ENCODE measurements around the gene CFAP119. TPM values are rescaled to one million over a fixed set of nuclear protein-coding genes. Genes with fewer than 3 reads are reported as not detected.

The CFAP119 gene
- total and polyA plus RNA-seq, 9 of the 15 experiments (the other 6 are each of a cell fraction or from before 2014, with no cell fraction given) = 5.5 to 33.7 (median 9.6) TPM

GRCh38 chr16:30775392-30776188, 13.7 kb upstream of the CFAP119 start (continued):
- TF ChIP-seq CREB3 (tag; conservative IDR thresholded peaks at IDR 0.05; ENCODE audit: low read depth) = no peak
- TF ChIP-seq ILK (tag; IDR thresholded peaks at IDR 0.05; ENCODE audit: borderline replicate concordance, low read depth) = no peak
- TF ChIP-seq MBD1 (CRISPR knock-in tag; IDR thresholded peaks at IDR 0.05) = no peak
- TF ChIP-seq CBX1 (IDR thresholded peaks at IDR 0.05; ENCODE audit: low read depth) = peak; percentile 92
- TF ChIP-seq ILF3 (IDR thresholded peaks at IDR 0.05; ENCODE audit: borderline replicate concordance) = no peak
- no peak; the same call in none of the 2 replicates for TF ChIP-seq ZFP91 (CRISPR knock-in tag; IDR thresholded peaks at IDR 0.05)
- TF ChIP-seq ZNF274 (IDR thresholded peaks at IDR 0.05; ENCODE audit: borderline replicate concordance, low read depth, low read length) = no peak; the same call in 1 of the 2 replicates
- TF ChIP-seq HINFP (tag; conservative IDR thresholded peaks at IDR 0.05; ENCODE audit: low read depth) = peak; percentile 62; the same call in 1 of the 2 replicates
- TF ChIP-seq ZNF644 (tag; IDR thresholded peaks at IDR 0.05; ENCODE audit: low read depth) = peak; percentile 77; the same call in 1 of the 2 replicates
- TF ChIP-seq SIN3B (IDR thresholded peaks at IDR 0.05; ENCODE audit: low read depth) = no peak; the same call in 1 of the 2 replicates
- TF ChIP-seq TFAM (CRISPR knock-in tag; conservative IDR thresholded peaks at IDR 0.05) = no peak
- no peak for TF ChIP-seq HOMEZ (CRISPR knock-in tag; IDR thresholded peaks at IDR 0.05)
- no peak; the same call in 1 of the 2 replicates for TF ChIP-seq KLF1 (tag; IDR thresholded peaks at IDR 0.05)
- no peak for TF ChIP-seq MYBL2 (IDR thresholded peaks at IDR 0.05; ENCODE audit: low read depth)
- TF ChIP-seq MYBL2 (CRISPR knock-in tag; IDR thresholded peaks at IDR 0.05; ENCODE audit: borderline replicate concordance) = no peak
- TF ChIP-seq ZNF740 (CRISPR knock-in tag; IDR thresholded peaks at IDR 0.05) = peak; percentile 93
- peak in 1 of 2 experiments; percentile 80; a peak in 2 of 4 replicates for TF ChIP-seq ZNF740 (tag; IDR thresholded peaks at IDR 0.05)
- no peak for TF ChIP-seq NFXL1 (CRISPR knock-in tag; IDR thresholded peaks at IDR 0.05)

Data from K562 (cell line).